NB4 (cell line): ENCODE data around the gene KRTAP4-3.

ENCODE experiments used
- CTCF ChIP-seq: IDR thresholded peaks from one replicate; pipeline ENCODE4 v1.5.1; 2012; ENCODE audit warnings: low read depth, low read length
- MAX ChIP-seq: IDR thresholded peaks from 2 replicates; pipeline ENCODE4 v1.6.1; 2011; ENCODE audit warnings: low read depth, low read length
- POLR2A ChIP-seq: IDR thresholded peaks from 2 replicates; pipeline ENCODE4 v1.6.1; 2011; ENCODE audit warnings: mild to moderate bottlenecking; ENCODE audit not compliant: insufficient read length; ENCODE audit errors: extremely low read depth

GRCh38 chr17:41171886-41172285 is 3.9 kb upstream of the KRTAP4-3 start:
- TF ChIP-seq CTCF, result no peak
- TF ChIP-seq POLR2A, result no peak
- no peak for TF ChIP-seq MAX
